HG03354 (cell line): ENCODE results near the gene PDE11A.
"Not testable (repeated sequence)": the region's sequence is repeated elsewhere in the genome, so short reads cannot be mapped to it uniquely, and the experiment has no call there.

ENCODE experiments used
- ATAC-seq: cut with Tn5 transposase; IDR thresholded peaks from one replicate; pipeline ENCODE4 v1.9.1; 2021; ENCODE audit warnings: mild to moderate bottlenecking; ENCODE audit not compliant: unreplicated experiment, poor library complexity, severe bottlenecking

Gene PDE11A

GRCh38 chr2:177785143-177785542 is 287.4 kb downstream of the PDE11A start:
- ATAC-seq, result not testable (repeated sequence)

DNA sequence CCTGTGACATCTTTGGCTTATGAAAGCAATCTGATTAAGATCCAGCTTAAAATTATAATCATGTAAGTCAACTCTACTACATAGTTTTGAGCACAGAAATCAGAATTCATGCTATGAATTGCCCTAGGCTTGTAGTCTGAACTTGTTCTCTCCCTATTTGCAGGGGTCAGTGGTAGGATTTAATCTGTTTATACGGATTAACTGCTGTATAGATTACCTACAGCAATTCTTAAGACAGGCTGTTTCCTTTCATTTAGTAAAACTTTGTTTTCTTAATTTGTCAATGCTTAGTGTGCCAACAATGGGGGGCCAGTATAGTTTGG is 287.9 kb downstream of the PDE11A start:
- ATAC-seq, result no peak

- ATAC-seq, result peak; percentile 97
These were observed 288.5 kb downstream of the PDE11A start for GRCh38 chr2:177783835-177784744.

DNA sequence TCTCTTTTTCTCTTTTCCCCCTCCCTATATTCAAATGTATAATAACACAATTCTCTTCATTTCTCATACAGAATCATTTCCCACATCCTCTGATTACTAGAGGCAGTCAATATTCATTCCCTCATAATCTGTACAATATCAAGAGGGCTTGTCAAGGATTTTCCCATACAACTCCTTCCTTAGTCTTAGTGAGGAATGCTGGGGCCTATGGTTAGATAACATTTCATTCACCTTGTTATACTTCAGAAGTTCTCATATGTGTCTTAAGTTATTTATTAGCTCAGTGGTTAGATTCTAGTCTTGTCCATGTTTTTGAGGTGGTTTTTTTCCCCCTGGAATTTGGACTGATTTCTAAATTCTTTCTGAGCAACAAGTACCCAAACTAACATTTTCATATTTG is 289.5 kb downstream of the PDE11A start:
- no peak for ATAC-seq

- ATAC-seq, result no peak
These were observed 290.0 kb downstream of the PDE11A start for GRCh38 chr2:177782613-177783012.

DNA sequence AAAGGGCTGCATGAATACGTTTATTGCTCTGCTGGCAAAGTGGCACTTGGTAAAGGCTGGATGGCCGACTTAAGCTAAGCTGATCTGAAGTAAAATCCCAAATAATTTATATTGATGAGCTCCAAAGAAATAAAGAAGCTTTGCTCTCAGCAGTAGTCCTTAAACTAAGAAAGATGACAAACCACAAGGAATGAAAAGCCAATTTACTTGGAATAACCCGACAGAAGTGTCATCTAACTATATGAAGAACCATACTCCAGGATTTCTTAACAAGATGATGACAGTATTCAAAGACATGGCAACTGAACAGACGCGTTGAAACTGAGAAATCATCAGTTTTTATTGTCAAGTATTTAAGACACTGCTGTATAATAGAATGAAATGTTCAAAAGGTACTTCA is 294.1 kb downstream of the PDE11A start:
- ATAC-seq, result no peak

- no peak for ATAC-seq
These were observed 300.0 kb downstream of the PDE11A start for GRCh38 chr2:177772529-177772928.

DNA sequence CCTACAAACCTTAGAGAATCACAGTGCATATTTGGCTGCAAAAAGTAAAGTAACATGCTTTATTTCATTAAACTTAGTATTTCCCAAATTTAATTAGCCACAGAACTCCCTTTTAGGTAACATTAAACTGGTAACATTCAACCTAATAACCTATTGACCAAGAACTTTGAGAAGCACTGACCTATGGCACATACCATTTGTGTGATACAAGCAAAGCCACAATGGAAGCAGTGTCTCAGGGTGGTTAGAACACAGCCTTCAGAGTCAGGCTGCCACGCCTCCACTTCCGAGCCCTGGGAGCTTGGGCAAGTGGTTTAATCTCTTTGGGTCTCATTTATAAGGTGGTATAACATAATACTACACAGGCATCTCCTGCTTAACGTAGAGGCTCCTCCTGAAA is 301.4 kb downstream of the PDE11A start:
- no peak for ATAC-seq

- no peak for ATAC-seq
These were observed 304.8 kb downstream of the PDE11A start for GRCh38 chr2:177767768-177768167.

GRCh38 chr2:177765698-177766097 is 306.9 kb downstream of the PDE11A start:
- ATAC-seq, result no peak

- peak; percentile 100 for ATAC-seq
These were observed 308.9 kb downstream of the PDE11A start for GRCh38 chr2:177763531-177764265.

GRCh38 chr2:177759443-177759842 is 313.1 kb downstream of the PDE11A start:
- no peak for ATAC-seq

DNA sequence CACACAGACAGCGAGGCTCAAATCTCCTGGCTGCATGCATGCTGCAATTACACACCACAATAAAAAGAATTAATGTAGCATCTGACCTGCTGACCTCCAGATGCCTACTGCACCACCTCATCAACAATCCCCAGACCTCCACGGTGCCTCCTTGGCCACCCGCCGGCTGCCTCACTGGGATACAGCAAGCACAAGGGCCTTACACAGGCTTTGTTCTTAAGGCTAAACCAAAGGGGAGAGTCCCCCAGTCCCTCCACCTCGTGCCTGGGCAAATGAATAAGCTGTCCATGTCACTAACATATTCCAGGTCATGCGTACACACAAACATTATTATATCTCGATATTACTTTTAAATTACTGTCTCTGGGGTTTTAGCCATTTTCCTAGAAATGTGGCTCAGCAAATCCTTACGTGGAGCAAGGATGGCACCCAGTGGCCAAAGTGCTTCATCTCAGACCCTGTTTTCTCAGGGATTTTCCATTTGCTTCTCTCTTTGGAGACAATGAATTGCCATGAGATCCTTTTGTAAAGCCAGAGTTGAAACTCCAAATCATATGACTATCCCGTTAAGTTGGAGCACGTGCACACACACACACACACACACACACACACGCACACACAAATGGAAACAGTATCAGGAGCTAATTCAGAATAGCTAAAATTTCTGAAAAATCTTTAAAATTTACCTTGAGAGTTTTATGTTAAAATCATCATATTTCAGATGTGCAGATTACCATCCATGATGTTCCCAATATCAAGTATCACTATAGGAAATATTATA is 313.8 kb downstream of the PDE11A start:
- no peak for ATAC-seq

DNA sequence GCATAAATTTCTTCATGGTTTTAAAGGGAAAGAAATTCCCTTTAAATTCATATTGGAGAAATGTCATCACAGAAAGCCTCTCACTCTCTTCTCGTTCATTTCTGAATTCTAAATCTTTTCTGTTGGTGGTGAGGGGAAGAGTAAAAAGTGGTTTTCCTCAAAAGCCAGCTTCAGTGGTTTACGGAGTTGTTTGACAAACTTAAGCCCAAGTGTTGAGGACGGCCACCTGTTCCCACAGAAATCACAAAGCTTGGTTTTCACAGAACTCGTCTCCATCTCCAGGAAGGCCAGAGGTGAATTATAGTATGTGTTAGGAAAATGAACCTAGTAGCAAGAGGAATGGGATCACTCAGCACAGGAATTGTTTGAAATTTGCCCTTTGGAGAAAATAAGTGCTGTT is 316.2 kb downstream of the PDE11A start:
- ATAC-seq, result no peak

- ATAC-seq, result no peak
These were observed 318.1 kb downstream of the PDE11A start for GRCh38 chr2:177754492-177754873.

GRCh38 chr2:177753682-177754491 is 318.7 kb downstream of the PDE11A start:
- no peak for ATAC-seq

DNA sequence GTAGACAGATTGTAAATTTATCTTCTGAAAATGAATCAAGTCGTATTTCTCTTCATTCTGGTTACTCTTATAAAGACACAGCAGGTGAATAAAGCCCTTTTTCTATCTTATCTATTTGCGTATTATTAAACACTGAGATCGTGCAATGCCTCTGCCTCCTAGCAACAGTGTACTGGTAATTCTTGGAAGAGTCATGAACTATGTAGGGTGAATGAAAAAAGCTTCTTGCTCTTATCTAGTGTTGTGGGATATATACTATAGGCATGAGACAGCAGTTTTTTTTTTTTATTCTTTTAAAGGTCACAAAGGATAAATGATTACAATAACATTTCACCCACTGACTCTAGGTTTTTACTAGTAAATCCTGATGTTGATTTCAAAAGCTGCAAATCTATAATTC is 324.2 kb downstream of the PDE11A start:
- no peak for ATAC-seq

- no peak for ATAC-seq
These were observed 325.2 kb downstream of the PDE11A start for GRCh38 chr2:177747384-177747783.

GRCh38 chr2:177746358-177746757 is 326.2 kb downstream of the PDE11A start:
- no peak for ATAC-seq

- no peak for ATAC-seq
These were observed 327.0 kb downstream of the PDE11A start for GRCh38 chr2:177745531-177745930.
